ENCODE measurements around the gene EEF2K. TPM values are rescaled to one million over a fixed set of nuclear protein-coding genes. Genes with fewer than 3 reads are reported as not detected.
A peak's percentile ranks its signal among the peaks of the same experiment; 100 is the strongest.

EEF2K gene
- total and polyA plus RNA-seq, 12 donors = 4.9 to 28.3 (median 16.6) TPM

DNA sequence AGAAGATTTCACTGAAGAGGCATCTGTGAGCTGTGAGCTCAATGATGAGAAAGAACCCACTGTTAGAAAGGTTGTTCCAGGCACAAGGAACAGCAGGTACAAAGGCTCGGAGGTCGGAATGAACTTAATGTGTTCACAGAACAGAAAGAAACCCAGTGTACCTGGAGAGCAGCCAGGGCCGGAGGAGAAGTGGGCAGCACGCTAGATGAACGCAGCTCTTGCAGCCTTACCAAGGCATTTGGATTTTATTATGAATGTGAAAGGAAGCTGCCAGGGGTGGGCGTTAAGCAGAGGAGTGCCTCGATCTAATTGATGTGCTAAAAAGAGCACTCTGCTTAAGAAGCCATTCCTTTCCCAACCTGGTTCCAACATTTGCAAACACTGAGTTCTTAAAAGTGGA lies 19.0 kb downstream of the EEF2K start:
- H3K9me3 ChIP-seq (replicated peaks in 1 of 3) = no peaks in the 10 kb centered on the region
- no peak for TF ChIP-seq POLR2A (IDR thresholded peaks at IDR 0.05)
- TF ChIP-seq, protein P1, sequence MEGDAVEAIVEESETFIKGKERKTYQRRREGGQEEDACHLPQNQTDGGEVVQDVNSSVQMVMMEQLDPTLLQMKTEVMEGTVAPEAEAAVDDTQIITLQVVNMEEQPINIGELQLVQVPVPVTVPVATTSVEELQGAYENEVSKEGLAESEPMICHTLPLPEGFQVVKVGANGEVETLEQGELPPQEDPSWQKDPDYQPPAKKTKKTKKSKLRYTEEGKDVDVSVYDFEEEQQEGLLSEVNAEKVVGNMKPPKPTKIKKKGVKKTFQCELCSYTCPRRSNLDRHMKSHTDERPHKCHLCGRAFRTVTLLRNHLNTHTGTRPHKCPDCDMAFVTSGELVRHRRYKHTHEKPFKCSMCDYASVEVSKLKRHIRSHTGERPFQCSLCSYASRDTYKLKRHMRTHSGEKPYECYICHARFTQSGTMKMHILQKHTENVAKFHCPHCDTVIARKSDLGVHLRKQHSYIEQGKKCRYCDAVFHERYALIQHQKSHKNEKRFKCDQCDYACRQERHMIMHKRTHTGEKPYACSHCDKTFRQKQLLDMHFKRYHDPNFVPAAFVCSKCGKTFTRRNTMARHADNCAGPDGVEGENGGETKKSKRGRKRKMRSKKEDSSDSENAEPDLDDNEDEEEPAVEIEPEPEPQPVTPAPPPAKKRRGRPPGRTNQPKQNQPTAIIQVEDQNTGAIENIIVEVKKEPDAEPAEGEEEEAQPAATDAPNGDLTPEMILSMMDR (IDR thresholded peaks at IDR 0.05) = no peak
- no peak overlapping the region for H3K27ac ChIP-seq
- H3K4me1 ChIP-seq (replicated peaks in 1 of 2) = peaks cover 0 to 15% of the 10 kb centered on the region in 2 donors
- peaks cover 0 to 24% of the 10 kb centered on the region in 2 donors for H3K36me3 ChIP-seq (replicated peaks in 1 of 2)
- intact Hi-C loops (cut with DNase I) = no loop called here
- no peaks in the 10 kb centered on the region for H3K27me3 ChIP-seq
- no peak for DNase-seq
- H3K4me3 ChIP-seq = no peak overlapping the region
- 74 to 88% (median 84%) methylated on average over 7 of the region's 7 CpGs for WGBS, 4 donors

DNA sequence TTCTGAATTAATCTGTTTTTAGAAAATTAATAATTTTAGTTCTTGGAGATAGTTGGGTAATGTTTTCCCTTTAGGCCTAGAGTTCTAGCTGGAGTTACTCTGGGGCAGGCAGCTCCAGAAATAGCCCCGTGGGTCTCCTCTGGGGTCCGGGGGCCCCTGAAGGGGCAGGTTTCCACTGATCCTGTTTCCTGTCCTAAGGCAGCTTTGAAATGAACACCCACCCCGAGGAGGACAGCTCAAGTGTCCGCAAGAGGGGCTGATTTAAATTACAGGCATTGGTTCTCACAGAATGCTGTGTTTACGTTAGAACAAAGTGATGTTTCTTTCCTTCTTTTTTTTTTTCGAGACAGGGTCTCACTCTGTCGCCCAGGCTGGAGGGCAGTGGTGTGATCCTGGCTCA lies 23.8 kb downstream of the EEF2K start:
- peaks cover 0 to 41% of the 10 kb centered on the region in 2 donors for H3K36me3 ChIP-seq (replicated peaks in 1 of 2)
- H3K27ac ChIP-seq = no peak overlapping the region
- H3K27me3 ChIP-seq = no peaks in the 10 kb centered on the region
- no peaks in the 10 kb centered on the region for H3K4me1 ChIP-seq (replicated peaks in 1 of 2)
- no peak for TF ChIP-seq POLR2A (IDR thresholded peaks at IDR 0.05)
- TF ChIP-seq, protein P1 (IDR thresholded peaks at IDR 0.05) = no peak
- H3K4me3 ChIP-seq = no peak overlapping the region
- H3K9me3 ChIP-seq (replicated peaks in 1 of 3) = no peaks in the 10 kb centered on the region
- intact Hi-C loops (cut with DNase I) = no loop called here
- no peak for DNase-seq
- 67 to 78% (median 71%) methylated on average over 7 of the region's 7 CpGs for WGBS, 4 donors

DNA sequence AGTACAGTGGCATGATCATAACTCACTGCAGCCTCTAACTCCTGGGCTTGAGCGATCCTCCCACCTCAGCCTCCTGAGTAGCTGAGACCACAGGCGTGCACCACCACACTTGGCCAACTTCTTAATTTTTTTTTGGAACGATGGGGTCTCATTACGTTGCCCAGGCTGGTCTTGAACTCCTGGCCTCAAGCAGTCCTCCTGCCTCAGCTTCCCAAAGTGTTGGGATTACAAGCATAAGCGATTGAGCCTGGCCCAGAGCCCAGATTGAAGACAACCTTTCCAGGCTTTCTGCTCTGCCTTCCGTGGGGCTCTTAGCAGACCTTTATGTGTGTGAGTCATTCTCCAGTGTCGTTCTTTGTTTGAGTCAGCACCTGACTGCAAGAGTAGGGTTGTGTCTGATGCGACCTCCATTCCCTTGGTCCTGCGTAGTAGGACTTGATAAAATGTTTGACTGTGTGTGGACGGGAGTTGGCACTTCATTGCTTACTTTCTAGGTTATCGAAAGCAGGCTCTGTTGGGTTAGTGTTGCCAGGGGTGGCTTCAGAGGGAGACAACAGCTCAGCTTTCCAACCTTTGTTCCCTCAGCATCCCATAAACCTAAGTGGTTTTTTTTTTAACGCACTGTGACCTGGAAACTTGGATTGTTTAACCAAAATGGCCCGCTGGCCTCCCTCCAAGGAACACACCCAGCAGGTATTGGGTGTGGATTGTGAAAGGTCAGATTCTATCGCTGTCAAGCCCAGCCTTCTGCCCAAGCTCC lies 26.4 kb downstream of the EEF2K start:
- WGBS, 4 donors = 72 to 75% (median 74%) methylated on average over 14 of the region's 14 CpGs
- Histone ChIP-seq H3K4me3 (no peak overlapping the region), H3K9me3 (replicated peaks in 1 of 3) (no peaks in the 10 kb centered on the region), H3K36me3 (replicated peaks in 1 of 2) (peaks cover 0 to 36% of the 10 kb centered on the region in 2 donors), H3K4me1 (replicated peaks in 1 of 2) (peaks cover 0 to 9% of the 10 kb centered on the region in 2 donors), H3K27ac (no peak overlapping the region), H3K27me3 (no peaks in the 10 kb centered on the region)
- TF ChIP-seq, protein P1 (IDR thresholded peaks at IDR 0.05) = no peak
- TF ChIP-seq POLR2A (IDR thresholded peaks at IDR 0.05) = no peak
- DNase-seq = peak in 2 of 7 donors; percentile 15 to 33
- intact Hi-C loops (cut with DNase I) = no loop called here

DNA sequence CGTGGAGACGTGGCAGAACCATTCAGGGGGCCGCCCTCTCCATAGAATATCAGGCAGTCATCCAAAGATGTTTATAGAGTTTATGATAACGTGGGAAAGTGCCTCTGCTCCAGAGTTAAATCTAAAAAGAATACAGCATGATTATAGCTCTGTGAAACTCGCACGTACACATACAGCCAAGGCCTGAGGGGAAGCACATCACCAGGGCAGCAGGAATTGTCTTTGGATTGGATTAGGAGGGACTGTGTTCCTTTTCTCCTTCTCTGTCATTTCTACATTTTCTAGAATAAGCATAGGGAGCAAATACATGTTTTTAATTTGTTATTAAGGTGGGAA lies 26.9 kb downstream of the EEF2K start:
- TF ChIP-seq POLR2A (IDR thresholded peaks at IDR 0.05) = no peak
- TF ChIP-seq, protein P1 (IDR thresholded peaks at IDR 0.05) = no peak
- intact Hi-C loops (cut with DNase I) = no loop called here
- Histone ChIP-seq H3K9me3 (replicated peaks in 1 of 3) (no peaks in the 10 kb centered on the region), H3K27me3 (no peaks in the 10 kb centered on the region), H3K27ac (no peak overlapping the region), H3K4me3 (no peak overlapping the region), H3K36me3 (replicated peaks in 1 of 2) (peaks cover 0 to 33% of the 10 kb centered on the region in 2 donors), H3K4me1 (replicated peaks in 1 of 2) (peaks cover 0 to 9% of the 10 kb centered on the region in 2 donors)
- 81 to 92% (median 85%) methylated on average over 6 of the region's 6 CpGs for WGBS, 4 donors
- DNase-seq = no peak

Measured in adrenal gland (tissue), 12 donors.